Liver (tissue), 9 donors: ENCODE data around the gene ALDOA. TPM values are rescaled to one million over a fixed set of nuclear protein-coding genes. Genes with fewer than 3 reads are reported as not detected.

ENCODE experiments used
- DNase-seq: peaks from one replicate; pipeline ENCODE4 v3.0.0-alpha.2; 2017; ENCODE audit warnings: low spot score
- H3K27ac ChIP-seq, 2 donors: one replicate each; pipeline ENCODE4 v1.7.0; 2013; ENCODE audit warnings: inconsistent platforms in 2 of 2, low read length in 2 of 2, control low read depth in 1 of 2, low read depth in 1 of 2, mild to moderate bottlenecking in 1 of 2
- H3K27me3 ChIP-seq, 4 donors: one replicate each; pipeline versions ENCODE4 v1.6.1 to v1.7.0; 2013; ENCODE audit warnings: low read length in 3 of 4, inconsistent platforms in 1 of 4, mild to moderate bottlenecking in 1 of 4, moderate library complexity in 1 of 4; ENCODE audit not compliant: control insufficient read depth in 4 of 4, insufficient read depth in 4 of 4
- H3K36me3 ChIP-seq, 4 donors: one replicate each; pipeline versions ENCODE4 v1.6.1 to v1.7.0; 2013; ENCODE audit warnings: low read length in 3 of 4, mild to moderate bottlenecking in 3 of 4, low read depth in 1 of 4, moderate library complexity in 1 of 4; ENCODE audit not compliant: control insufficient read depth in 4 of 4, insufficient read depth in 3 of 4
- H3K4me1 ChIP-seq, 4 donors: one replicate each; pipeline versions ENCODE4 v1.6.1 to v1.7.0; 2013; ENCODE audit warnings: low read length in 3 of 4, mild to moderate bottlenecking in 3 of 4, moderate library complexity in 1 of 4; ENCODE audit not compliant: control insufficient read depth in 4 of 4, insufficient read depth in 4 of 4
- H3K4me3 ChIP-seq, 3 donors: one replicate each; pipeline versions ENCODE4 v1.6.1 to v1.7.0; 2013; ENCODE audit warnings: low read length in 3 of 3, control low read depth in 1 of 3, low read depth in 1 of 3, mild to moderate bottlenecking in 1 of 3
- H3K9ac ChIP-seq, 2 donors: one replicate each; pipeline ENCODE4 v1.7.0; 2013; ENCODE audit warnings: low read length in 2 of 2, mild to moderate bottlenecking in 2 of 2, moderate library complexity in 2 of 2, control low read depth in 1 of 2, low read depth in 1 of 2
- H3K9me3 ChIP-seq, 4 donors: one replicate each; pipeline versions ENCODE4 v1.6.1 to v1.7.0; 2013; ENCODE audit warnings: low read length in 3 of 4; ENCODE audit not compliant: control insufficient read depth in 4 of 4
- EGR1 ChIP-seq, 2 donors: IDR thresholded peaks; 2 replicates each; pipeline ENCODE4 v1.6.1; 2016 to 2018; ENCODE audit warnings: antibody characterized with exemption in 2 of 2, low read depth in 2 of 2
- FOXA1 ChIP-seq: IDR thresholded peaks from 2 replicates; pipeline ENCODE4 v1.6.1; 2016; ENCODE audit warnings: antibody characterized with exemption
- GABPA ChIP-seq, 2 donors: IDR thresholded peaks in 1 of 2; conservative IDR thresholded peaks in 1 of 2; 2 replicates each; pipeline ENCODE4 v1.6.1; 2016; ENCODE audit warnings: antibody characterized with exemption in 2 of 2, mild to moderate bottlenecking in 1 of 2, moderate library complexity in 1 of 2
- HNF4A ChIP-seq, 2 donors: conservative IDR thresholded peaks; 2 replicates each; pipeline ENCODE4 v1.6.1; 2016; ENCODE audit warnings: antibody characterized with exemption in 2 of 2, mild to moderate bottlenecking in 2 of 2
- HNF4G ChIP-seq: IDR thresholded peaks from 2 replicates; pipeline ENCODE4 v1.6.1; 2016; ENCODE audit warnings: antibody characterized with exemption
- JUND ChIP-seq, 2 donors: IDR thresholded peaks; 2 replicates each; pipeline ENCODE4 v1.6.1; 2016; ENCODE audit warnings: antibody characterized with exemption in 2 of 2
- NR2F2 ChIP-seq: IDR thresholded peaks from 2 replicates; pipeline ENCODE4 v1.6.1; 2016; ENCODE audit warnings: antibody characterized with exemption
- RAD21 ChIP-seq, 2 donors: IDR thresholded peaks; 2 replicates each; pipeline ENCODE4 v1.6.1; 2016; ENCODE audit warnings: antibody characterized with exemption in 2 of 2, mild to moderate bottlenecking in 2 of 2
- RXRA ChIP-seq, 2 donors: IDR thresholded peaks; 2 replicates each; pipeline ENCODE4 v1.6.1; 2017 to 2018; ENCODE audit warnings: antibody characterized with exemption in 2 of 2, mild to moderate bottlenecking in 1 of 2
- SP1 ChIP-seq: IDR thresholded peaks from 2 replicates; pipeline ENCODE4 v1.6.1; 2018; ENCODE audit warnings: antibody characterized with exemption, mild to moderate bottlenecking
- TAF1 ChIP-seq: conservative IDR thresholded peaks from 2 replicates; pipeline ENCODE4 v1.6.1; 2016; ENCODE audit warnings: antibody characterized with exemption, mild to moderate bottlenecking
- YY1 ChIP-seq: IDR thresholded peaks from 2 replicates; pipeline ENCODE4 v1.6.1; 2016; ENCODE audit warnings: antibody characterized with exemption, mild to moderate bottlenecking
- WGBS: extraction: QIAGEN DNeasy Blood & Tissue Kit; methylation state at CpG from one replicate; pipeline ENCODE4 v1.1.7; 2013; 5-methylcytosine and 5-hydroxymethylcytosine counted together
- polyA plus RNA-seq, 2 donors: library from polyadenylated mRNA; stranded (reverse) in 1 of 2; unstranded in 1 of 2; fragments of 200-250 nt in 1 of 2; fragments of >200 nt in 1 of 2; fragmentation: Nextera tagmentation in 1 of 2; extraction: Ambion mirVana in 1 of 2; gene quantifications; one replicate each; pipeline versions ENCODE4 v1.2.1 to v1.2.3, GENCODE V29; 2013 to 2015
- total RNA-seq, 2 donors: library from RNA; depleted of rRNA; stranded (reverse); fragments of >200 nt; gene quantifications; one replicate each; pipeline ENCODE4 v1.2.3, GENCODE V29; 2014
- TF ChIP-seq, protein P1 (sequence below): fragments of 150-350 bp; IDR thresholded peaks from 2 replicates; pipeline ENCODE4 v1.5.1; 2017; ENCODE audit warnings: improper control_type of control experiment, low read depth, low read length; ENCODE audit not compliant: missing input control
- TF ChIP-seq, protein P2 (sequence below): IDR thresholded peaks from 2 replicates; pipeline ENCODE4 v1.6.1; 2016; ENCODE audit warnings: antibody characterized with exemption
- TF ChIP-seq, protein P3 (sequence below): IDR thresholded peaks from 2 replicates; pipeline ENCODE4 v1.6.1; 2016; ENCODE audit warnings: antibody characterized with exemption
- TF ChIP-seq, protein P4 (sequence below): IDR thresholded peaks from 2 replicates; pipeline ENCODE4 v1.6.1; 2016; ENCODE audit warnings: antibody characterized with exemption, mild to moderate bottlenecking
- donor health status: healthy.
- donor health status: healthy.
- donor health status: healthy.
- donor health status: healthy.
- donor health status: healthy.

The ALDOA gene
- total and polyA plus RNA-seq, 4 donors: 96.8 to 251 (median 121) TPM

DNA sequence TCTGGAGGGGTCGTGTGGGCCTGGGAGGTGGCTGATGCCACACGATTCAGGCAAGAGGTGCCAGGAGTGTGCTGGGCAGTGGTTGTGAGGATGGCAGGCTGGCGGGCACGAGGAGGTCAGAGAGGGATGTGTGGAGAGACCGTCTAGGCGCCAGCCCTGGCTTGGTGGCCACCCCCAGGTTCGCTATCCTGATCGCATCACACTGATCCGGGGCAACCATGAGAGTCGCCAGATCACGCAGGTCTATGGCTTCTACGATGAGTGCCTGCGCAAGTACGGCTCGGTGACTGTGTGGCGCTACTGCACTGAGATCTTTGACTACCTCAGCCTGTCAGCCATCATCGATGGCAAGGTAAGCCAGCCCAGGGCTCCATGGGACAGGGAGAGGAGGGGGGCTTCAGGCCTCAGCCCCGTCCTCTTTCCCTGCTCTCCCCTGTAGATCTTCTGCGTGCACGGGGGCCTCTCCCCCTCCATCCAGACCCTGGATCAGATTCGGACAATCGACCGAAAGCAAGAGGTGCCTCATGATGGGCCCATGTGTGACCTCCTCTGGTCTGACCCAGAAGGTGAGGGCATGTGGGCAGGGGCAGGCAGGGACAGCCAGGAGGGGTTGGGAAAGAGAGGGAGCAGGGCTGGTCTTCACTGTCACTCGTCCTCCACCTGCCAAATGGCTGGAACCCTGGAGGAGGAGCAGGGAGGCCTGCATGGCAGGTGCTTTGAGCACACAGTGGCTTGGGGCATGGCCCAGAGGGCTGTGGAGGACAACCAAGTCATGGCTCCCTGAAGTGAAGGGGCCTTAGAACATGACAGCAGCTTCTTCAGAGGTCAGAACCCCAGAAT is 17.9 kb downstream of the ALDOA start:
- TF ChIP-seq, protein P1, sequence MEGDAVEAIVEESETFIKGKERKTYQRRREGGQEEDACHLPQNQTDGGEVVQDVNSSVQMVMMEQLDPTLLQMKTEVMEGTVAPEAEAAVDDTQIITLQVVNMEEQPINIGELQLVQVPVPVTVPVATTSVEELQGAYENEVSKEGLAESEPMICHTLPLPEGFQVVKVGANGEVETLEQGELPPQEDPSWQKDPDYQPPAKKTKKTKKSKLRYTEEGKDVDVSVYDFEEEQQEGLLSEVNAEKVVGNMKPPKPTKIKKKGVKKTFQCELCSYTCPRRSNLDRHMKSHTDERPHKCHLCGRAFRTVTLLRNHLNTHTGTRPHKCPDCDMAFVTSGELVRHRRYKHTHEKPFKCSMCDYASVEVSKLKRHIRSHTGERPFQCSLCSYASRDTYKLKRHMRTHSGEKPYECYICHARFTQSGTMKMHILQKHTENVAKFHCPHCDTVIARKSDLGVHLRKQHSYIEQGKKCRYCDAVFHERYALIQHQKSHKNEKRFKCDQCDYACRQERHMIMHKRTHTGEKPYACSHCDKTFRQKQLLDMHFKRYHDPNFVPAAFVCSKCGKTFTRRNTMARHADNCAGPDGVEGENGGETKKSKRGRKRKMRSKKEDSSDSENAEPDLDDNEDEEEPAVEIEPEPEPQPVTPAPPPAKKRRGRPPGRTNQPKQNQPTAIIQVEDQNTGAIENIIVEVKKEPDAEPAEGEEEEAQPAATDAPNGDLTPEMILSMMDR: no peak
- TF ChIP-seq, protein P2, sequence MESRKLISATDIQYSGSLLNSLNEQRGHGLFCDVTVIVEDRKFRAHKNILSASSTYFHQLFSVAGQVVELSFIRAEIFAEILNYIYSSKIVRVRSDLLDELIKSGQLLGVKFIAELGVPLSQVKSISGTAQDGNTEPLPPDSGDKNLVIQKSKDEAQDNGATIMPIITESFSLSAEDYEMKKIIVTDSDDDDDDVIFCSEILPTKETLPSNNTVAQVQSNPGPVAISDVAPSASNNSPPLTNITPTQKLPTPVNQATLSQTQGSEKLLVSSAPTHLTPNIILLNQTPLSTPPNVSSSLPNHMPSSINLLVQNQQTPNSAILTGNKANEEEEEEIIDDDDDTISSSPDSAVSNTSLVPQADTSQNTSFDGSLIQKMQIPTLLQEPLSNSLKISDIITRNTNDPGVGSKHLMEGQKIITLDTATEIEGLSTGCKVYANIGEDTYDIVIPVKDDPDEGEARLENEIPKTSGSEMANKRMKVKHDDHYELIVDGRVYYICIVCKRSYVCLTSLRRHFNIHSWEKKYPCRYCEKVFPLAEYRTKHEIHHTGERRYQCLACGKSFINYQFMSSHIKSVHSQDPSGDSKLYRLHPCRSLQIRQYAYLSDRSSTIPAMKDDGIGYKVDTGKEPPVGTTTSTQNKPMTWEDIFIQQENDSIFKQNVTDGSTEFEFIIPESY: no peak
- TF ChIP-seq JUND (IDR thresholded peaks at IDR 0.05) (no peak), YY1 (no peak), TAF1 (no peak), NR2F2 (no peak), RXRA (IDR thresholded peaks at IDR 0.05) (no peak), RAD21 (IDR thresholded peaks at IDR 0.05) (no peak), SP1 (no peak), HNF4A (conservative IDR thresholded peaks at IDR 0.05) (no peak), HNF4G (no peak)
- H3K9me3 ChIP-seq: no peaks in the 10 kb centered on the region

DNA sequence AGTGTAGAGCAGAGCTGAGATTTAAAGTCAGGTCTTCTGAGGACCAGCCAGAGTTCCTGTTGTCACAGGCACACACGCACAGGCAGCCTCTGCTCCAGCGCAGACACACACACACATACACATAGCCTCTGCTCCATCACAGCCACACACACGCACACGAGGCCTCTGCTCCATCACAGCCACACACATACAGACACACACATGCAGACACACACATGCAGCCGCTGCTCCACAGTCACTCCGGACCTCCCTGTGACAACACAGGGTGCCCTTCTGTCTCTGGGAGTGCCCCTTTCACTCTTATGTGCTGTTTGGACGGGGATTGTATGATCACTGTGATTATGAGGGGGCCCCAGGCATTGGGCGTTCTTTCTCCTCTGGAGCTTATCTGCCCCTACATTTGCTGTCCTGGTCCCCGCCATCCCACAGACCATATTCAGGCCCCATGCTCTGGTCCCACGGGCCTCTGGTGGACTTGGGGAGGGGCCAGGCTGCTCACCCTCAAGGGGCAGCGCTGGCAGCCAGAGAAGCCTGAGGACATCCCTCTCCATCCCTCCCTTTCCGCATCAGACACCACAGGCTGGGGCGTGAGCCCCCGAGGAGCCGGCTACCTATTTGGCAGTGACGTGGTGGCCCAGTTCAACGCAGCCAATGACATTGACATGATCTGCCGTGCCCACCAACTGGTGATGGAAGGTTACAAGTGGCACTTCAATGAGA is 18.7 kb downstream of the ALDOA start:
- no peaks in the 10 kb centered on the region for H3K9me3 ChIP-seq
- 94% methylated on average over 18 of the region's 18 CpGs for WGBS
- H3K4me1 ChIP-seq: peaks cover 1 to 12% (median 5%) of the 10 kb centered on the region in 4 donors
- DNase-seq: no peak
- H3K27ac ChIP-seq: no peak overlapping the region
- no peaks in the 10 kb centered on the region for H3K27me3 ChIP-seq
- no peak overlapping the region for H3K4me3 ChIP-seq
- no peak overlapping the region for H3K9ac ChIP-seq
- TF ChIP-seq, protein P2: no peak
- TF ChIP-seq, protein P3, sequence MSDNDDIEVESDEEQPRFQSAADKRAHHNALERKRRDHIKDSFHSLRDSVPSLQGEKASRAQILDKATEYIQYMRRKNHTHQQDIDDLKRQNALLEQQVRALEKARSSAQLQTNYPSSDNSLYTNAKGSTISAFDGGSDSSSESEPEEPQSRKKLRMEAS: no peak
- no peak for TF ChIP-seq YY1
- TF ChIP-seq EGR1 (IDR thresholded peaks at IDR 0.05; ENCODE audit: low read depth in 2 of 2): no peak
- no peak for TF ChIP-seq FOXA1
- TF ChIP-seq, protein P4, sequence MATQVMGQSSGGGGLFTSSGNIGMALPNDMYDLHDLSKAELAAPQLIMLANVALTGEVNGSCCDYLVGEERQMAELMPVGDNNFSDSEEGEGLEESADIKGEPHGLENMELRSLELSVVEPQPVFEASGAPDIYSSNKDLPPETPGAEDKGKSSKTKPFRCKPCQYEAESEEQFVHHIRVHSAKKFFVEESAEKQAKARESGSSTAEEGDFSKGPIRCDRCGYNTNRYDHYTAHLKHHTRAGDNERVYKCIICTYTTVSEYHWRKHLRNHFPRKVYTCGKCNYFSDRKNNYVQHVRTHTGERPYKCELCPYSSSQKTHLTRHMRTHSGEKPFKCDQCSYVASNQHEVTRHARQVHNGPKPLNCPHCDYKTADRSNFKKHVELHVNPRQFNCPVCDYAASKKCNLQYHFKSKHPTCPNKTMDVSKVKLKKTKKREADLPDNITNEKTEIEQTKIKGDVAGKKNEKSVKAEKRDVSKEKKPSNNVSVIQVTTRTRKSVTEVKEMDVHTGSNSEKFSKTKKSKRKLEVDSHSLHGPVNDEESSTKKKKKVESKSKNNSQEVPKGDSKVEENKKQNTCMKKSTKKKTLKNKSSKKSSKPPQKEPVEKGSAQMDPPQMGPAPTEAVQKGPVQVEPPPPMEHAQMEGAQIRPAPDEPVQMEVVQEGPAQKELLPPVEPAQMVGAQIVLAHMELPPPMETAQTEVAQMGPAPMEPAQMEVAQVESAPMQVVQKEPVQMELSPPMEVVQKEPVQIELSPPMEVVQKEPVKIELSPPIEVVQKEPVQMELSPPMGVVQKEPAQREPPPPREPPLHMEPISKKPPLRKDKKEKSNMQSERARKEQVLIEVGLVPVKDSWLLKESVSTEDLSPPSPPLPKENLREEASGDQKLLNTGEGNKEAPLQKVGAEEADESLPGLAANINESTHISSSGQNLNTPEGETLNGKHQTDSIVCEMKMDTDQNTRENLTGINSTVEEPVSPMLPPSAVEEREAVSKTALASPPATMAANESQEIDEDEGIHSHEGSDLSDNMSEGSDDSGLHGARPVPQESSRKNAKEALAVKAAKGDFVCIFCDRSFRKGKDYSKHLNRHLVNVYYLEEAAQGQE: no peak
- no peak for TF ChIP-seq SP1
- TF ChIP-seq GABPA (IDR thresholded peaks at IDR 0.05 in 1 of 2, conservative IDR thresholded peaks at IDR 0.05 in 1 of 2): no peak
- no peak for TF ChIP-seq HNF4G
- TF ChIP-seq JUND (IDR thresholded peaks at IDR 0.05): no peak
- TF ChIP-seq RAD21 (IDR thresholded peaks at IDR 0.05): no peak
- H3K36me3 ChIP-seq: peaks cover 28 to 43% (median 40%) of the 10 kb centered on the region in 4 donors

More for the DNA sequence above, 17.9 kb downstream of the ALDOA start:
- H3K4me3 ChIP-seq: no peak overlapping the region
- peaks cover 30 to 43% (median 40%) of the 10 kb centered on the region in 4 donors for H3K36me3 ChIP-seq
- H3K4me1 ChIP-seq: peaks cover 1 to 17% (median 5%) of the 10 kb centered on the region in 4 donors
- H3K27ac ChIP-seq: no peak overlapping the region
- no peak overlapping the region for H3K9ac ChIP-seq
- WGBS: 94% methylated on average over 24 of the region's 24 CpGs
- DNase-seq: no peak
- H3K27me3 ChIP-seq: no peaks in the 10 kb centered on the region
